ENCODE data around the gene ARRB2. TPM values are rescaled to one million over a fixed set of nuclear protein-coding genes. Genes with fewer than 3 reads are reported as not detected.

ARRB2 gene
- total and polyA plus RNA-seq, 2 of the 8 experiments (the other 6 are each of a cell fraction or from before 2014, with no cell fraction given), result 72.4 to 101 TPM

DNA sequence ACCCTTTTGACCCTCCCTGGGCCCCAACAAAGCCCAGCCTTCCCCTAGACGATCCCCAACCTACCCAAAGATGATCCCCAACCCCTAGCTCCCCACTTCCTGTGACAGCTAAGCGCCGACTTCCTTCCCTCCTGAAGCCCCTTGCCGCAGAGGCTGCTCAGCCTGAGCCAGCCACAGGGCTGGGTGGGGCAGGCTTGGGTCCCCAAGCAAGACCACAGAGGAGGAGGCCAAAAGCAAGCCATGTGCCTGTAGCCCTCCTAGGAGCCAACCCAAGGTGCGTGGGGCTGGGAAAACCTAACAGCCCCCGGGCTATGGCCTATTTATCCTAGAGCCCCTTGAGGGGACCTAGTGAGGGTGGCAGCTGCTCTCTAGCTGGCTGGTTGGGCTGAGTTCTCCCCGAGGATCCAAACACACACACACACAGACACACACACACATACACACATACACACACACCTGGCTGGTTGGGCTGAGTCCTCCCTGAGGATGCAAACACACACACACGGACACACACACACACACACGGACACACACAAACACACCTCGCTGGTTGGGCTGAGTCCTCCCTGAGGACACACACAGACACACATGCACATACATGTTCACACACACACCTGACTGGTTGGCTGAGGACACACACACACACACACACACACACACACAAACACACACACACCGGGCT is 4.8 kb downstream of the ARRB2 start:
- no peak overlapping the region for H3K23ac ChIP-seq (ENCODE audit: insufficient read length)
- no peak overlapping the region for H3K18ac ChIP-seq (ENCODE audit: extremely low read depth, low read length)
- H3K36me3 ChIP-seq (ENCODE audit: control insufficient read depth in 2 of 4, insufficient read depth in 4 of 4, low read length in 3 of 4), result peaks cover 0 to 30% (median 17%) of the 10 kb centered on the region in 4 experiments; a peak in 7 of 8 replicates
- H3K14ac ChIP-seq (ENCODE audit: insufficient read length), result no peak overlapping the region
- no peak overlapping the region for H3K4me2 ChIP-seq (ENCODE audit: insufficient read depth in 1 of 2, low read depth in 2 of 2, low read length in 2 of 2)
- H3K27ac ChIP-seq (ENCODE audit: low read depth, low read length), result no peak overlapping the region
- H3K9ac ChIP-seq (replicated peaks in 1 of 4; ENCODE audit: extremely low read depth in 1 of 4, low read depth in 3 of 4, low read length in 3 of 4), result no peak overlapping the region
- no peaks in the 10 kb centered on the region for H3K9me3 ChIP-seq (ENCODE audit: insufficient read depth in 2 of 2, low read depth in 1 of 2, low read length in 1 of 2)
- no peak overlapping the region for H2AK5ac ChIP-seq (ENCODE audit: low read depth, low read length)
- no peak overlapping the region for H2BK12ac ChIP-seq (ENCODE audit: low read depth, low read length)
- no peak overlapping the region for H2BK120ac ChIP-seq (replicated peaks; ENCODE audit: low read depth, low read length)
- peaks cover 7% of the 10 kb centered on the region; the same call in 1 of the 2 replicates for H3K79me1 ChIP-seq (ENCODE audit: low read depth, low read length)
- H4K91ac ChIP-seq (replicated peaks; ENCODE audit: insufficient read length, low read length), result no peak overlapping the region
- ChIA-PET POLR2A (ENCODE audit: partially characterized antibody) (interaction anchor here (0.8 to 2.0 kb wide), 3 partner anchors 9 to 15 kb away, joined by 4 to 8 read pairs (median 4); partner anchors contain the start of gene PELP1), CTCF (ENCODE audit: partially characterized antibody) (interaction anchor here (0.7 to 1.1 kb wide), 3 partner anchors 11 to 28 kb away, joined by 3 to 4 read pairs (median 3); partner anchors contain the start of gene PELP1)
- peaks cover 0 to 7% (median 6%) of the 10 kb centered on the region in 4 experiments; a peak in 4 of 7 replicates for H3K4me1 ChIP-seq (replicated peaks in 1 of 4; ENCODE audit: control insufficient read depth in 3 of 4, insufficient read depth in 4 of 4, low read length in 3 of 4)
- no peak overlapping the region for H4K5ac ChIP-seq (ENCODE audit: insufficient read length, low read depth, low read length)
- H3K4ac ChIP-seq (replicated peaks; ENCODE audit: insufficient read length, low read depth, low read length), result no peak overlapping the region
- H2AFZ ChIP-seq (ENCODE audit: low read length), result no peak overlapping the region
- FAIRE-seq, result no peak
- no peak overlapping the region for H3K4me3 ChIP-seq (ENCODE audit: extremely low read depth in 1 of 4, insufficient read depth in 2 of 4, low read depth in 3 of 4, low read length in 4 of 4)
- no peak overlapping the region for H2BK5ac ChIP-seq (ENCODE audit: low read depth, low read length)
- no peak overlapping the region for H4K8ac ChIP-seq (ENCODE audit: extremely low read depth, insufficient read depth, low read length)
- H3K23me2 ChIP-seq (ENCODE audit: low read depth, low read length), result peaks cover 4% of the 10 kb centered on the region
- H2BK15ac ChIP-seq (ENCODE audit: low read length), result no peak overlapping the region
- WGBS, 2 experiments (ENCODE audit: extremely low coverage in 1 of 2, insufficient coverage in 1 of 2, insufficient read length in 1 of 2, insufficient replicate concordance in 2 of 2, low coverage in 1 of 2, low lambda C conversion rate in 2 of 2, missing lambda C conversion rate in 1 of 2), result 89% methylated on average over 11 of the region's 11 CpGs; no CpG with 5 or more reads in 1 of the 2 experiments
- no peak overlapping the region for H3K56ac ChIP-seq (replicated peaks; ENCODE audit: insufficient read length, low read depth, low read length)
- no peak for DNase-seq (ENCODE audit: low read depth in 1 of 2, low spot score in 2 of 2)
- TF ChIP-seq CBX5 (IDR thresholded peaks at IDR 0.05; ENCODE audit: low read depth, low read length), result no peak
- TF ChIP-seq GTF2F1 (IDR thresholded peaks at IDR 0.05; ENCODE audit: borderline replicate concordance, low read depth, low read length), result no peak
- TF ChIP-seq RAD21 (IDR thresholded peaks at IDR 0.05 in 1 of 2, conservative IDR thresholded peaks at IDR 0.05 in 1 of 2; ENCODE audit: low read depth in 2 of 2, low read length in 2 of 2), result no peak
- TF ChIP-seq TCF12 (IDR thresholded peaks at IDR 0.05; ENCODE audit: low read depth, low read length), result no peak
- TF ChIP-seq TBP (IDR thresholded peaks at IDR 0.05; ENCODE audit: low read depth, low read length), result no peak
- no peak for TF ChIP-seq TAF1 (IDR thresholded peaks at IDR 0.05; ENCODE audit: low read depth, low read length)
- H2BK20ac ChIP-seq (ENCODE audit: low read length), result no peak overlapping the region
- H4K20me1 ChIP-seq (replicated peaks in 1 of 2; ENCODE audit: control insufficient read depth in 1 of 2, insufficient read depth in 2 of 2, low read length in 2 of 2), result peaks cover 0 to 7% of the 10 kb centered on the region in 2 experiments
- no peaks in the 10 kb centered on the region for H3K27me3 ChIP-seq (replicated peaks in 1 of 4; ENCODE audit: control insufficient read depth in 3 of 4, extremely low read depth in 1 of 4, insufficient read depth in 3 of 4, low read length in 3 of 4)
- peaks cover 0 to 19% of the 10 kb centered on the region in 2 experiments; a peak in 2 of 4 replicates for H3K79me2 ChIP-seq (ENCODE audit: control insufficient read depth in 1 of 2, insufficient read depth in 2 of 2, low read length in 2 of 2)

All from H1 (cell line).